ENCODE results near the gene HSF5.
A peak's percentile ranks its signal among the peaks of the same experiment; 100 is the strongest.
"Not testable (repeated sequence)": the region's sequence is repeated elsewhere in the genome, so short reads cannot be mapped to it uniquely, and the experiment has no call there.

Gene HSF5

DNA sequence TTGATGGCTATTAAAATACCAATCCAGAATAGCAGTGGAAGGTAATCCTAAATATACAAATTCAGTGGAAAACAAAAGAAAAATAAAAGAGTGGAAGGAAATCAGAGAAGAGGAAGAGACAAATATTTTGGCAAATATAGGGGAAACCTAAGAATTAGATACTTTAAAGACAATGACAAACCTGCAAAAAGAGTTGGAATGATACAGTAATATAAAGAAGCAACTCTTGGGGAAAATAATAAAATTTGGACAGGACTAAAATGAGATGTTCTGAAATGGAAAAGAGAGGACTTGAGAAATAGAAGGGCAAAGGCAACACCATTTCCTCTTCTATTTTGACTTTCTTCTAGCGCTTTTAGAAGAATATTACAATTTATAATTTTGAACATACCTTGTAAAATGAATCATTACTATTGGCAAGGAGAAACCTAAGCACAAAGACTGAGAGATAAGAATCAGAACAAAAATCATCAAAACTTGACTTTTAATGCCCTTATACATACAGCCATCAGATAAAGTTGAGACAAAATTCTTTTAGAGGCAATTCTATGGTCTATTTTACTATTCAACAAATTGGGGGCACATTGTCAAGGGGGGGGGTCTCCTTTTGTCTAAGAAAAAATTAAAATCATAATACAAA lies 76.0 kb downstream of the HSF5 start:
- DNase-seq: no peak

- DNase-seq: no peak
These were observed 76.8 kb downstream of the HSF5 start for GRCh38 chr17:58411408-58411894.

DNA sequence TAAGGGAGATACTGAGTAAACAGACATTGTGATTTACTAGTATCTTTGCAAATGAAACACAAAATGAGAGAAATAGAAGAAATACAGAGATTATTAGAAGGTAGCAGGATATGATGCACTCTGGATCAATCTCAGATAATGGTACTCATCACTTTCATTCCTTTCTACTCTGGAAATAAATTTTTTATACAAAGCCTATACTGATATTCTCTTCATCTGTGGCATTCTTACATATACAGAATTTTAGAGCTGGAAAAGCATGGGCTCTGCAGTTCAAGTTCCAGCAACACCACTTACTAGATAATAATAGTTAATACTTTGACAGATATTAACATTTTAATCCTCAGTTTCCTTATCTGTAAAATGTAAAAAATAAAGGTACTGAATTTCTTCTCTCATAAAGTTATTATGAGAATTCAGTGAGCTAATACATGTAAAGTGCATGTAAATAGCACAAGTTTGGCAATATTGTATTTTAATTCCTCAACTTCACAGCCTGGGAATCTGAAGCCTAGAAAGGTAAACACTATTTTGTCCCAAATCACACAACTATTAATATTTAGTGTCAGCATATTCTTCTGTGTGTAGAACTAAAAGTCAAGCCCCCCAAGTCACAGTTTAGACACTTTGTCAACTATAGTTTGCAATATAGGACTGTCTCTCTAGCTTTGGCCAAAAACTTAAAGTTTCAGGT lies 77.3 kb downstream of the HSF5 start:
- DNase-seq: no peak

- no peak for DNase-seq
These were observed 78.8 kb downstream of the HSF5 start for GRCh38 chr17:58409432-58409831.

GRCh38 chr17:58403311-58403710 lies 84.9 kb downstream of the HSF5 start:
- DNase-seq: no peak

DNA sequence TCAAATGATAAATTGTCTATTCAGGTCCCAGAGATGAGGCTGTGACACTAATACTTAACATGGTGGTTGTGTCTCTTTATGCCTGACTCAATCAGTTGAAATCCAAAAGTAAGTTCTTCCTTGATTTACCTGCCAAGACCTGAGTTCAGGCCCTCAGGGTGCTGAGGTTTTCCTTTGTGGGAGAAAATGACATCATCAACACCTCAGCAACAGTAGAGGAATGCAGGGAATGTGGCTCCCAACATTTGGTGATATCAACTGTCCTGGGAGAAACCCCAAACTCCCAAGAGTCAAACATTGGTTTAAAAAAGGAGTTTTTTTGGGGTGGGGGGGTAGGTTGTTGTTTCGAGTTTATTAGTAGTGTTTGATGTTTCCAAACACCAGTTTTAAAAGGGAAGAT lies 85.5 kb downstream of the HSF5 start:
- no peak for DNase-seq

DNA sequence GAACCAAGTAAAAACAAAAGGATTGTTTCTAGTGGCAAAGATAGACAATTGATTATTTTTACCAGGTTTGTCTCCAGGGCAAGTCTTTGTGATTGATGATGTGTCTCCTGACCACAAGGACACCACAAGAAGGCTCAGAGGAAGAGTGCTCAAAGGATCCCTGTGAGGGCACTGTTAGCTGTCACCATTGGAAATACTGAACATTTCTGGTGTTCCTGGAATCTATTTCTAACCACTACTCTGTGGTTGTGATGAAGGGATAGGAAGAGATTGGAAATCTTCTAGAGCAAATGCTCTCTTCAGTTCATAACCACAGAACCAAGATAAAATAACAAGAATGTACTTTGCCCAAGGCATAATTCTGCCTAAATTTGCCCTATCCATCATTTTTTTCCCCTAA lies 86.2 kb downstream of the HSF5 start:
- DNase-seq: no peak

- DNase-seq: no peak
These were observed 86.9 kb downstream of the HSF5 start for GRCh38 chr17:58401287-58401686.

- no peak for DNase-seq
These were observed 87.4 kb downstream of the HSF5 start for GRCh38 chr17:58400826-58401225.

- DNase-seq: no peak
These were observed 88.2 kb downstream of the HSF5 start for GRCh38 chr17:58399974-58400373.

DNA sequence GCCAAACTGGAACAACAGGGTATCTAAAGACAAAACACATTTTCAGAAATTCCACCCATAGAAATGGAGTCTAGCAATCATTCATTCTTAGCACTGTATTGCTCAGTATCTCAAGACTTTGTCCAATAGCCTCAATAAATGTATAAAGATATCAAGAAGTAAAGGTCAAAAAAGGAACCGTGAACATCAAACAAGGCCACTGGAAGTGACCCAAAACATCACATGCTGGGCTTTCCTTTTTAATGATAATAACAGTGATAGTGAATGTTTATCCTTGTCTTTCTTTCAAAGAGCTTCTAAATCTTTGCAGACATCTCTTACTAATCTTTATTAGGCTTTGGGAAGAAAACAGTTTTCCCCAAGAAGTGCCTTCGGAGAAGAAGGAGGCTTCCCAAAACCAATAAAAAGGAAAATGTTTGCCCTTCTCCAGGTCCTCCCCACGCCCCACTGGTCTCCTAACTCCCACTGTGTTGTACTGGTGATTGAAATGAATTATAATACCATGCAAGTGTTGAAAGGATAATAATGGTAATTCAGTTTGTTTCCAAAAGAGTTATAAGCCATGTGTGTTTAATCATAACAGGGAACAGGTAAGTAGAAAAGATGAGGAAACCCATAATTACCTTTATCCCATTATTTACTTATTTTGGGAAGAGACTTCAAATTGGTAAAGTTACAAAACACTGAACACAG lies 89.5 kb downstream of the HSF5 start:
- no peak for DNase-seq

DNA sequence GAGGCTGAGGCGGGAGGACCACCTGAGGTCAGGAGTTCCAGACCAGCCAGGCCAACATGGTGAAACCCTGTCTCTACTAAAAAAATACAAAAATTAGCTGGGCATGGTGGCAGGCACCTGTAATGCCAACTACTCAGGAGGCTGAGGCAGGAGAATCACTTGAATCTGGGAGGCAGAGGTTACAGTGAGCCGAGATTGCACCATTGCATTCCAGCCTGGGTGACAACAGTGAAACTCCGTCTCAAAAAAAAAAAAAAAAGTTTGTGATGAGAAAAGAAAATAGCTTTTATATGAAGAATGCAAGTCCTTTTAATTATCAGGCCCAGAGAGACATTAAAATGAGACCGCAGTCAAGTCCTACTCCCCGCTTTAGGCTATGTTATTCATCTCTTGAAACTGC lies 90.8 kb downstream of the HSF5 start:
- DNase-seq: not testable (repeated sequence)

DNA sequence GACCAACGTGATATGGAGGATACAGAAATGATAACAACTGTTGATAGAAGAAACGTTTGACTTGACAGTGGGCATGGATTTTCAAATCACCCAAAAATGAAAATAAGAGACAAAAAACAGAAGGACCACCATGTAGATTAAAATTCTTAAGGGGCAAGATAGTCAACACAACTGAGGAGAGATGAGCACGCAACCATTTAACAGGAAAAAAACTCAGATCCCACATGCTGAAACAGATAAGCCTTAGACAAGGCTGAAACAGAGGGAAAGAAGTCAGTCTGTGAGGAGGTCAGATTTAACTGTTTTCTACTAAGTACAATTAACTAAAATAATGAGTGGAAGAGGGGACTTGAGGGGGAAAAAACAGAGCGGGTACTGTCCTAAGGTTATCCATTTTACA lies 92.0 kb downstream of the HSF5 start:
- DNase-seq: no peak

DNA sequence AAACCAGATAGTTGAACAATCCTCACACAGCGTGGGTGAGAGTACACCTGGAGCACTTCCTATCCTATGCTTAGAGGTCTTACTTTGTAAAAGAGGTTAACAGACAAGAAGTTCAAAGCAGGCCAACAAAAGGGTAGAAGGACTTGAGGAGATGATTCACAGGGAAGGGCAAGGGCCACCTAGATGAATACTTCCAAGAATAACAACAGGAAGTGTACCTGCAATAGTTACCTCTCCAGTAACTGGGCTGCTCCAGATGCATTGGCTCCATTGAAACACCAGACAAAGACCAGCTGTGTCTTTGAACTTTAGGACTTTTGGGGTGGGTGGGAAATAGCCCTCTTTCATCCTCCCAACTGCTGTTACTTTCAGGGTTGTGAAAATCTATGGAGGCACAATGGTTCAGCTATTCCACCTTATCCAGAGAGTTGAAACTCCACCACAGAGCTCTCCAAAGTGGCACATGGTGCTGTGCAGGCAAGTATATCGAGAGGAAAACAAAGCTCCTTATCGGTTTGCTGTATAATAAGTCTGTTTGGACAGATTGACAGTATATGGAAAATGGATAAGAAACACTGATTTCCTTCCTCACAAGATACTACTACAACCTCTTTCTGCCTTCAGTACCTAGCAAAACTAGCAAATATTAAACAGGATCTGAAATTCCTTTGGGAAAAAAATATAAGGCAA lies 93.5 kb downstream of the HSF5 start:
- DNase-seq: no peak

DNA sequence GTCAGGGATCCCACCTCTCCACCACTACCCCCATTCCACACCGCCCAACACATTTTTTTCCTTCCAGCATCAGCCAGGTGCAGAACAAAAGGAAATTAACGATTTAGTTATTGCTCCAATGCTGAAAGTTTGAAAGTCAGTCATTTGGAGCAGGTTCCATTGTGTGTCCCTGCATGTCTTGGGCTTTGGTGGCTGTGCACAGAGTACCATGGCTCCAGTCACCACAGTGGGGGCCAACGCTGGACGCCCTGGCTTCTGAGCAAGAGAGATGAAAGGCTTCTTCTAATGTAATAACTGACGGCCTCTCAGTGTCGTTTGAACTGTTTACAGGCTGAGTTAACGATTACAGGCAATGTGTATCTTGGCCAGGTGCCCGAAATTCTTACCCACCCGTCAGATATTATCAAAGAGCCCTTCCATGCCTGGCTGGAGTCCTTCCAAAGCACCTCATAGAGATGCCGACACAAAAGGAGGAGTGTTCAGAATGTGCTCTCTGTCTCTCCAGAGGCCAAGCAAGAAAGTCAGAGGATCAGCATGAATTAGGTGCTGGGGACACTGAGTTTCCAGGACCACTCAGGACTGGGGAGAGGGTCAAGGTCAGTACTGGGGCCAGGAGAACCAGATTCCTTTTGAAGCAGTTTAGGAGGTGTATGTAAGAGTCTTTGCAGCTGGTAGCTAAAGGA lies 96.8 kb downstream of the HSF5 start:
- DNase-seq: no peak

DNA sequence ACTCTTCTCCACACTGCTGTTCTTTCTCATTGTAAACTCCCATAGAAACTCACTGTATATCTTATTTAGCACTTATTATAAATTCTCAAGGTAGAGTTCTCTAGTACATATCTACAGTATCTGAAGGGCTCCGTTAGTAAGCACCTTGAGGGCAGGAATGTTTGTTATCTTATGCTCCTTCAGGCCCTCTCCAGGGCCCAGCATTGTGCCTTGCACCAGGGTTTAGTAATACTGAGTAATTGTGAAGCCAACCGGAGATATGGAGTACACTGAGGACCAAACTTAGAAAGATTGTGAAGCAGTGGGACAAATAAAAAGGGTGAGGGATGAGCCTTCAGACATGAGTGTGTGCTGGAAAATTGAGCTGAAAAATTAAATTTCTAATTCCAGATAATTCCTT lies 97.3 kb downstream of the HSF5 start:
- no peak for DNase-seq

DNA sequence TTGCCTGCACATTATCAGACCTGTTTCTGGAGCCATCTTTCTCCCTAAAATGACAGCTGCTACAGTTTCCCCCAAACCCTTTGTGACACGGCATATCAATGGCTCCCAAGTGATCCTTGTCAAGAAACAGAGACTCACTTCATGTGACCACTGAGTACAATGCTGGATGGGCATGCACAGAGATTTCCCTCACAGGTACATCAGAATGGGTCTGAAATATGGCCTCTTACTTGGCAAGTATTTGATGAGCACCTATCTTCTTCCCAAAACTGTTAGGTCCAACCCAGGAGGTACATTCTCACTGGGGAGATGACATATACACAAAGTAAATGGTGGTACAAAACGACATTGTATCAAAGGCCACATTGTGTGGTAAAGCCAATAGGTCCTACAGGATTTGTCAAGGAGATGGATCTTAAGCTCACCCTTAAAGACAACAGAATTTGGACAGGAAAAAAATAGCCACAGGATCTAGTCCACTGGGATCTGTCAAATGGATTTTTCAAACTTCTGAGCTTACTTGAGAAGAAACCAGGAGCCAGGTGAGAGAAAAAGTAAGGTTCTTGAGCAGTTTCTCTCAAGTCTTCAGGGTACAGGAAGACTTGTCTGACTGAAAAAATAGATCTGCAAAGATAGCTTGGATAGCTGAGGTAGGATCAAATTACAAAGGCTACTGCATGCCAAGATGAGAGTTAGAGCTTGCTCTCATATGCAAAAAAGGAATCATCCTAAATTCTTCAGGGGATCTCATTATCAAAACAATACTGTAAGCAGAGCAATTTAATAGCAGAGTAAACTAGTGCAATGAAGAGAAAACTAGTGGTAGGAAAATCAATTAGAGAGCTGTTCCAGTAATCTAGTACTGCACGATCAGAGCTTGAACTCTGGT lies 99.7 kb downstream of the HSF5 start:
- DNase-seq: no peak

GRCh38 chr17:58387834-58388233 lies 100.4 kb downstream of the HSF5 start:
- DNase-seq: peak; percentile 15

DNA sequence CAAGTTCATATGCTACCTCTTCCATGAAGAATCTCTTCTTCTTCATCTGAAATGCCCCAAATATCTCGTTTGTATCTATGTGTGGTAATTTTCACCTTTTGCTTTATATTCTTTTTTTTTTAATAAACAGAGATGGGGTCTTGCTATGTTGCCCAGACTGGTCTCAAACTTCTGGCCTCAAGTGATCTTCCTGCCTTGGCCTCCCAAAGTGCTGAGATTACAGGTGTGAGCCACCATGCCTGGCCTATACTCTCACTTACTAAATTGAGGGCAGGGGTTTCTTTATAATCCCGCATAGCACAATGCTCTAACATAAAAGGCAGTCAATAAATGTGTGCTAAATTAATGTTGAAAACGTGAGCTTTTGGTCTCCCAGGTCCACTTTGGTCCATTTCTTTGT lies 101.5 kb downstream of the HSF5 start:
- DNase-seq: no peak

- no peak for DNase-seq
These were observed 102.8 kb downstream of the HSF5 start for GRCh38 chr17:58385359-58385899.

DNA sequence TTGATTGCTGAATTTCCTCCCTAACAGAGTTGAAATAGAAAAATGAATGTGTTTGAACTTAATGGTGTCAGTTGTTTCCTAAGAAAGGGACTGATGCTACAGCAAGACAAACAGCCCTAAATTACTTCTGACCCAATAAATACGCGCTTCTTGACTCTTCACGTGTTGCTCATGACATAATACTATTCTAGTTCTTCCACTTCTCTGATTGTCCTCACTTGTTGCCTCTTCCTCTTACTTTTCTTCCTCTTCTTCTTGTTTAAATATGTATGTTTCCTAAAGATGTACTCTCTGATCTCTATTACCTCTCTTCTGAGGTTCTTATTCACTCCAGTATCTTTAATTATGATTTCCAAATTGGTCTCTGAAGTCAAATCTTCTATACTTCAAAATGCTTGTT lies 103.3 kb downstream of the HSF5 start:
- no peak for DNase-seq
